ENCODE measurements around the gene PFKM.

GRCh38 chr12:48119078-48119833 lies at the start of gene PFKM:
- TF ChIP-seq POLR2A (IDR thresholded peaks at IDR 0.05; ENCODE audit: low read length) (no peak), GATA1 (IDR thresholded peaks at IDR 0.05; ENCODE audit: low read depth, low read length) (no peak)

Data from erythroblast (primary cell).